Frontal cortex (tissue), 4 donors: Measurements from ENCODE around the gene BCL2A1. TPM values are rescaled to one million over a fixed set of nuclear protein-coding genes. Genes with fewer than 3 reads are reported as not detected.

Experiments used
- DNase-seq, 2 donors: peaks; one replicate each; pipeline ENCODE4 v3.0.0; 2012; ENCODE audit warnings: low spot score in 2 of 2
- FAIRE-seq: peaks from 2 replicates; lab custom pipeline; 2012; peaks lifted over from hg19 to GRCh38; lab: Jason Lieb, UNC
- total RNA-seq: library from RNA; depleted of rRNA; stranded (reverse); fragments of >200 nt; gene quantifications from one replicate; pipeline ENCODE4 v1.2.3, GENCODE V29; 2014
- donor health status: control.
- donor health status: control.
- donor health status: control.

BCL2A1 gene
- total RNA-seq, 1 donor from 2014 or later = 0.82 TPM

GRCh38 chr15:79990280-79990996, 19.4 kb upstream of the BCL2A1 start:
- FAIRE-seq (no peak), DNase-seq (no peak)

GRCh38 chr15:79989682-79990081, 18.7 kb upstream of the BCL2A1 start:
- DNase-seq (no peak), FAIRE-seq (no peak)

GRCh38 chr15:79989183-79989582, 18.2 kb upstream of the BCL2A1 start:
- DNase-seq (no peak), FAIRE-seq (no peak)

GRCh38 chr15:79988448-79989117, 17.6 kb upstream of the BCL2A1 start:
- FAIRE-seq (no peak), DNase-seq (no peak)

GRCh38 chr15:79987969-79988368, 17.0 kb upstream of the BCL2A1 start:
- FAIRE-seq = no peak

GRCh38 chr15:79987569-79987955, 16.6 kb upstream of the BCL2A1 start:
- DNase-seq (no peak), FAIRE-seq (no peak)

More at GRCh38 chr15:79987969-79988368, 17.0 kb upstream of the BCL2A1 start:
- no peak for DNase-seq

GRCh38 chr15:79981831-79982455, 10.9 kb upstream of the BCL2A1 start:
- FAIRE-seq = no peak
- DNase-seq = no peak

GRCh38 chr15:79978655-79979514, 7.9 kb upstream of the BCL2A1 start:
- FAIRE-seq = no peak
- no peak for DNase-seq

GRCh38 chr15:79978260-79978654, 7.3 kb upstream of the BCL2A1 start:
- DNase-seq (no peak), FAIRE-seq (no peak)

- FAIRE-seq (no peak), DNase-seq (no peak)
Measured at GRCh38 chr15:79977431-79978054, 6.5 kb upstream of the BCL2A1 start.

- DNase-seq = no peak
- FAIRE-seq = no peak
Measured at GRCh38 chr15:79973456-79974195, 2.6 kb upstream of the BCL2A1 start.

- DNase-seq (no peak), FAIRE-seq (no peak)
Measured at GRCh38 chr15:79972863-79973262, 1.9 kb upstream of the BCL2A1 start.

GRCh38 chr15:79970181-79970580, 815 bp downstream of the BCL2A1 start:
- no peak for FAIRE-seq
- DNase-seq = no peak

GRCh38 chr15:79969146-79969545, 1.9 kb downstream of the BCL2A1 start:
- FAIRE-seq (no peak), DNase-seq (no peak)

GRCh38 chr15:79967298-79968182, 3.5 kb downstream of the BCL2A1 start:
- DNase-seq = no peak
- no peak for FAIRE-seq

GRCh38 chr15:79966634-79967297, 4.2 kb downstream of the BCL2A1 start:
- DNase-seq (no peak), FAIRE-seq (no peak)

GRCh38 chr15:79965846-79966630, 5.0 kb downstream of the BCL2A1 start:
- FAIRE-seq (no peak), DNase-seq (no peak)
